HG03575 (cell line): ENCODE data around the gene SAPCD2.

Experiments
- ATAC-seq: cut with Tn5 transposase; IDR thresholded peaks from one replicate; pipeline ENCODE4 v1.9.1; 2021; ENCODE audit not compliant: unreplicated experiment, insufficient number of reproducible peaks, low FRiP score; ENCODE audit errors: extremely low read depth

SAPCD2 gene

GRCh38 chr9:137084526-137084925, 14.2 kb upstream of the SAPCD2 start:
- ATAC-seq: no peak

- no peak for ATAC-seq
Observed at GRCh38 chr9:137083394-137084004, 13.1 kb upstream of the SAPCD2 start.

- ATAC-seq: no peak
Observed at GRCh38 chr9:137082925-137083290, 12.6 kb upstream of the SAPCD2 start.

- ATAC-seq: no peak
Observed at GRCh38 chr9:137082222-137082924, 12.0 kb upstream of the SAPCD2 start.

- no peak for ATAC-seq
Observed at GRCh38 chr9:137080260-137081122, 10.1 kb upstream of the SAPCD2 start.

GRCh38 chr9:137079401-137079787, 9.0 kb upstream of the SAPCD2 start:
- ATAC-seq: no peak

- no peak for ATAC-seq
Observed at GRCh38 chr9:137078701-137079400, 8.5 kb upstream of the SAPCD2 start.

- no peak for ATAC-seq
Observed at GRCh38 chr9:137077758-137078693, 7.7 kb upstream of the SAPCD2 start.

- no peak for ATAC-seq
Observed at GRCh38 chr9:137077010-137077747, 6.8 kb upstream of the SAPCD2 start, which contains the start of gene UAP1L1. UAP1L1 (plus strand) TSS chr9:137077517; CDS start chr9:137077533, 16 bp downstream.

GRCh38 chr9:137076636-137077009, 6.3 kb upstream of the SAPCD2 start:
- no peak for ATAC-seq

- no peak for ATAC-seq
Observed at GRCh38 chr9:137075275-137075775, 5.0 kb upstream of the SAPCD2 start.

- ATAC-seq: no peak
Observed at GRCh38 chr9:137074657-137075274, 4.4 kb upstream of the SAPCD2 start.

- ATAC-seq: no peak
Observed at GRCh38 chr9:137073992-137074399, 3.6 kb upstream of the SAPCD2 start.

GRCh38 chr9:137071282-137071681, 925 bp upstream of the SAPCD2 start:
- no peak for ATAC-seq

- no peak for ATAC-seq
Observed at GRCh38 chr9:137070906-137071275, 534 bp upstream of the SAPCD2 start.

- ATAC-seq: no peak
Observed at GRCh38 chr9:137069508-137070091, 757 bp downstream of the SAPCD2 start.
